SKM-1 (cell line): ENCODE data around the gene GSTP1.
A peak's percentile ranks its signal among the peaks of the same experiment; 100 is the strongest.
"Not testable (repeated sequence)": the region's sequence is repeated elsewhere in the genome, so short reads cannot be mapped to it uniquely, and the experiment has no call there.

Source experiments
- DNase-seq: peaks from one replicate; lab custom pipeline; 2025; ENCODE audit not compliant: unreplicated experiment; lab: John Stamatoyannopoulos, UW

The GSTP1 gene

DNA sequence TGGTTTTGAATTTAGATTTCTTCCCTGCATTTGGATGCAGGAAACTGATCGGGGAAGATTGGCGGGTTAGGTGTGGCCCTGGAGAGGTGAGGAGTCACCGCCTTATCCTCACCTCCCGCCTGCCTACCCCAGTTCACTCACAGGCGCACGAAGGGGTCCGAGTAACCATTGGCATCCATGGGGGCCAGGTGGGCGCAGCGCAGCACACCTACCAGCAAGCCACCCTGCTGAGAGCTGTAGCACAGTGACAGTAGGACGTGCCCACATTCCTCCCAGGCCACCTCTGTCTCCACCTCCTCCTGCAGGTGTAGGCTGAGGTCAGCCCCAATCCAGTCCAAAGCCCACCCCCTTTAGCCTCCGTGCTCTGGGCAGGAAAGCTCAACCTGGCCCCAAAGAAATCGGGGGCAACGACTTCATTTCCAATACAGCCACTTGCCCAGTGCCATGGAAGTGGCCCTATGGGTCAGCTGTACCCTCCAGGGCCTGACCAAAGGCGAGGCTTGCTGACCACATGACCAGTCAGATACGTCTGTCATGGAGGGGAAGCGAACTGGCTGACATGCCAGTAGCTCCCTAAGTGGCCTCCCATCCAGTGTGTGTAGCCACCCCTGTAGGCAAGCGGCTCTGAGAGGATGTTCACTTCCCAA lies 29.8 kb downstream of the GSTP1 start:
- no peak for DNase-seq

DNA sequence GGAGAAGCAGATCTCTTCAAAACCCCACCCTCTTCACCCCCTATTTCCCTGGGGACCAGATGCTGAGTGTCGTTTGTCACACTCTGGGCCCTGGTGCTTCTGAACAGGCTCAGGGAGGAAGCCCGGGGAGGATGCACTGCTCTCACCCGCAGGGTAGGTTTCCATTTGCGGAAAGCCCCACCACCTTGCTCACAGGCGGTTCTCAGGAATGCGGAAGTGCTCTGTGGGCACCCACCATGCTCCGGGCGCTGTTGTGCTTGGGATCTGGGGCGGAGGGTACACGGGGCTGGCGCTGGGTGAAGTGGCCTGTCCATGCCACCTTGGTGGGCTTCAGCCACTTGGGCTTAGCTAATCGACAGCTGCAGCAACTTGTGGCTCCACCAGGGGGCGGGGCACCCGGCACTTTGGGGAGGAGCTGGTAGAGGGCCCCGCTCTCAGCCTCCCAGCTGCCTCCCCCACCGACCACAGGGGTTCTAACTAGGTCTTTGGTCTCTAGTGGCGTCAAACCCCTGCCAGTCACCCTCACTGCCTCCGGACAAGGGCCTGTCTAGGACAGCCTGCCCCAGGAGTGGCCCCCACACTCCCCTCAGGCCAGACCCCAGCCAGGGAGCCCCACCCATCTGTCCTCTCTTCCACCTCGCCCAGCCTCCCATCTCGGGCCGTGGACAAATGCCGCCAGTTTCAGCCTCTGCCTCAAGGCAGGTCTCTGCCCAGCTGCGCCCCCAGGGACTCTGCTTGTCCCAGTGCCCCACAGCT lies 30.5 kb downstream of the GSTP1 start:
- DNase-seq: peak; percentile 50

DNA sequence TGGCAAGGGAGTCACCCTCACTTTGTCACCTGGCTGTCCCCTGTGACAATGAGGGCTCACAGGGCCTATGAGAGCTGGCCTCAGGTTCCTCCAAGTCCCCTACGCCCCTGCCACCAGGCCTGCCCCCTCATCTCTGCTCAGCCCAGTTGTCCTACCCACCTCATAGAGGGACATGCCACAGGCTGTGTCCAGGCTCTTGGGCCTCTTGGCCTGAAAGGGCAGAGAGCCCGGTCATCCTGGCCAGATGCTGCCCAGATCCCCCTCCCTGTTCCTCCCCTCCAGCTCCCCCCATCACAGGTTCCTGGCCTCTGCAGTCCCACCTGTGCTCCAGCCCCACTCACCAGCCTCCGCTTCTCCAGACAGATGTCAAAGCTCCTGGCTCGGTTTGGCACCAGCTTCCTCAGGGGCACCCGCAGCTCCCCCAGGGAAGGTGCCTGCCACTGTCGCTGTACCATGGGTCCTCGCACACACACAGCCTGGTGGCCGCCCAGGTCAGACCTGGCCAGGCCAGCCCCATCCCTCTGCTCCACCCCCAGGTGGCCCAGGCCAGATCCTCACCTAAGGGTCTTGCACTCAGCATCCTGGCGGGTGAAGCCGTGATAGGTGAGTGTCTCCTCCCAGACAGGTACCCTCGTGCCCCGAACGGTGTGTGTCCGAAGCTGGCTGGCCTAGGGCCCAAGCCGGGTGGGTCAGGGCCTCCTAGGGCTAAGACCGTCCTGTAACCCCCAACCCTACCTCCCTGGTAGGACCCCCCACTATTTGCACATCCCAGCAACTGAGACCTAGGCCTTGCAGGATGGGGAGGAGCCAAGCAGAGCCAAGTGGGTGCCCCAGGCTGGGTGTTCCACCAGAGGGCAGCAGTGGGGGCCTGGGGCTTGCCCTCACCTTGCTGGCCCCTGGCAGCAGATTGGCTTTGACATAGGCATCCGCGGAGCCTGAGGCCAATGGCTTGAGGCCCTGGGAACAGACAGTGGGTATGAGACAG lies 31.4 kb downstream of the GSTP1 start:
- DNase-seq: peak; percentile 58

DNA sequence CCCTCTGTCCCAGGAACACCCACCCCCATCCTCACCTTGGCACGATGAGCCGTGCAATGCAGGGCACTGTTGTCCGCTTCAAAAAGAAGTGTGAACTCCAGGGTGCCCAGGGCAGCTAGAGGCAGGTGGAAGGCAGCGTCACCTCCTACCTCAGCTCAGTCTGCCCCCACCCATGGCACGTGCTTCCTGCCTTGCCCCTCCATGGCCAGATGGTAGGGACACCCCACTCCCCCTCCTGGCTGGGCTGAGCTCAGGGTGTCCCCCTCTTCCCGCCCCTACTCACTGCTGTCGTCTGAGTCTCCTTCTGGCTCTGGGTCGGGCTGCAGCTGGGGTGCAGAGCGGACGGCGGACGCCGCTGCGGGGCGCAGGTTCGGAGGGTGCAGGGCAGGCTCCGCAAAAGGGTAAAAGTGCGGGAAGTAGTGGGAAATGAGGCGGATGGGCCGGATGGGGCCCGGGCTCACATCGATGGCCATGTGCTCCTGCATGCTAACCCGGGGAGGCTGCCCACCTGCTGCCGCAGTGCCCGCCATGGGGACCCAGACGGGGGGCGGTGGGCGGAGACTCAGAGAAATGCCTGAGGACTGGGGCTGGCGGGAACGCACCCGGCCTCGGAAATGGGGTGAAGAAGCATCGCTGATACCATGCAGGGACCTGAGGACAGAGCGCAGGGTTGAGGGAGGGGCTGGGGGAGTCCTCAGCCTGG lies 32.3 kb downstream of the GSTP1 start:
- DNase-seq: no peak

DNA sequence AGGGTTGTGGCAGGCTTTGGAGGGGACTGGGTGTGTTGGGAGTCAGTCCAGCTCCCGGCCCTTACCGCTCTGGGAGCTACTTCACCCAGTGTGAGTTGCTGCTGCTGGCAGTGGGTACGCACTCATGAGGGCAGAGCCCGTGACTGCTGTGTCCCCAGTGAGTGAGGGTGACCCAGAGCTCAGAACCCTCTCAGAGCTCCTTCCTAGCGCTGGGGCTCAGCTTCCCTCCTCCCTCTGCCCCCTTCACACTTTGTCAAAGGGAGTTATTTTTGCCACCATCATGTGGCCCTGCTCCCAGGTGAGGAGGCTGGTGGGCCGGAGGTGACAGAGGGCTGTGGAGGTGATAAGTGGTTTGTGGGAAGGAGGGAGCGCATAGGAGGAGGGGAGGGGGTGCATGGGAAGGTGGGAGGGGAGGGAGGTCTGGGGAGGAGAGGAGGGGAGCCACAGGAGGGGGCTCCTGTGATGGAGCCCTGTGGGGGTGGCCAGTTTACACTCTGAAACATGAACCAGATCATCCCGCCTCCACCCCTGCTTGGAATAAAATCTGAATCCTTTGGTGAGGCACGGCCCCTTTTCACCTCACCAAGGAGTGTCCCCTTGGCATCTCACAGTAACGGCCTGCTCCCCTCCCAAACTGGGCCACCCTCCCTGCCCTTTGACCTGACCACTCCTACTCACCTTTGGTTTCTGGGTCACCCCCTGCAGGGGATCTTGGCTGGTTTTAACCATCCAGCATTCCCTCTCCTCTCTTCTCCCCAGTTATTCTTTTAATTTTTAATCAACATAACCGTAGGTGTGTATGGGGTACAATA lies 33.0 kb downstream of the GSTP1 start:
- DNase-seq: no peak

DNA sequence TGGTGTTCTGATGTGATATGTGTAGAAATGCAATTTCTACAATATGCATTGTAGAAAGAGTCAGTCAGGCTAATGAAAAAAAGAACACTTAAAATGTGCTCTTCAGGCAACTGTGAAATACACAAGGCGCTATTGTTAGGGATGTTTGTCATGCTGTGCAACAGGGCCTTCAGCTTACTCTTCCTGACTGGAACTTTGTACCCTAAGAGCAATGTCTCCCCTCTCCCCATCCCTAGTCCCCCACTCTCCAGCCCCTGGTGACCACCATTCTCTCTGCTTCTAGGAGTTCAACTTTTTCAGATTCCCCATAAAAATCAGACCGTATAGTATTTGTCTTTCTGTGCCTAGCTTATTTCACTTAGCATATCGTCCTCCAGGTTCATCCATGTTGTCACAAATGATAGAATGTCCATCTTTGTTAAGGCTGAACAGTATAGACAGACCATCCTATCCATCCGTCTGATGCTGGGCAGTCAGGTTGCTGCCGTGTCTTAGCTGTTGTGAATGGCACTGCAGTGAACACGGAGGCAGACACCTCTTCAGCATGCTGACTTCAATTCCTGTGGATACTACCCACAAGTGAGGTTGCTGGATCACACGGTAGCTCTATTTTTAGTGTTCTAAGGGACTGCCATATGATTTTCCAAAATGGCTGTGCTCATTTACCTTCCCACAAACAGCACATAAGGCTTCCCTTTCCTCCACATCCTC lies 33.8 kb downstream of the GSTP1 start:
- no peak for DNase-seq

DNA sequence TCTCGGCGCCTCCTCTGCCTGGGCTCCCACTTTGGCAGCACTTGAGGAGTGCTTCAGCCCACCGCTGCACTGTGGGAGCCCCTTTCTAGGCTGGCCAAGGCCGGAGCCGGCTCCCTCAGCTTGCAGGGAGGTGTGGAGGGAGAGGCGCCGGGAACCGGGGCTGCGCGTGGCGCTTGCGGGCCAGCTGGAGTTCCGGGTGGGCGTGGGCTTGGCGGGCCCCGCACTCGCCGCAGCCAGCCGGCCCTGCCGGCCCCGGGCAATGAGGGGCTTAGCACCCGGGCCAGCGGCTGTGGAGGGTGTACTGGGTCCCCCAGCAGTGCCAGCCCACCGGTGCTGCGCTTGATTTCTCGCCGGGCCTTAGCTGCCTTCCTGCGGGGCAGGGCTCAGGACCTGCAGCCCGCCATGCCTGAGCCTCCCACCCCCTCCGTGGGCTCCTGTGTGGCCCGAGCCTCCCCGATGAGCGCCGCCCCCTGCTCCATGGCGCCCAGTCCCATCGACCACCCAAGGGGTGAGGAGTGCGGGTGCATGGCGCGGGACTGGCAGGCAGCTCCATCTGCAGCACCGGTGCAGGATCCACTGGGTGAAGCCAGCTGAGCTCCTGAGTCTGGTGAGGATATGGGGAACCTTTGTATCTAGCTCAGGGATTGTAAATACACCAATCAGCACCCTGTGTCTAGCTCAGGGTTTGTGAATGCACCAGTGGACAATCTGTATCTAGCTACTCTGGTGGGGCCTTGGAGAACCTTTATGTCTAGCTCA lies 35.5 kb downstream of the GSTP1 start:
- not testable (repeated sequence) for DNase-seq

DNA sequence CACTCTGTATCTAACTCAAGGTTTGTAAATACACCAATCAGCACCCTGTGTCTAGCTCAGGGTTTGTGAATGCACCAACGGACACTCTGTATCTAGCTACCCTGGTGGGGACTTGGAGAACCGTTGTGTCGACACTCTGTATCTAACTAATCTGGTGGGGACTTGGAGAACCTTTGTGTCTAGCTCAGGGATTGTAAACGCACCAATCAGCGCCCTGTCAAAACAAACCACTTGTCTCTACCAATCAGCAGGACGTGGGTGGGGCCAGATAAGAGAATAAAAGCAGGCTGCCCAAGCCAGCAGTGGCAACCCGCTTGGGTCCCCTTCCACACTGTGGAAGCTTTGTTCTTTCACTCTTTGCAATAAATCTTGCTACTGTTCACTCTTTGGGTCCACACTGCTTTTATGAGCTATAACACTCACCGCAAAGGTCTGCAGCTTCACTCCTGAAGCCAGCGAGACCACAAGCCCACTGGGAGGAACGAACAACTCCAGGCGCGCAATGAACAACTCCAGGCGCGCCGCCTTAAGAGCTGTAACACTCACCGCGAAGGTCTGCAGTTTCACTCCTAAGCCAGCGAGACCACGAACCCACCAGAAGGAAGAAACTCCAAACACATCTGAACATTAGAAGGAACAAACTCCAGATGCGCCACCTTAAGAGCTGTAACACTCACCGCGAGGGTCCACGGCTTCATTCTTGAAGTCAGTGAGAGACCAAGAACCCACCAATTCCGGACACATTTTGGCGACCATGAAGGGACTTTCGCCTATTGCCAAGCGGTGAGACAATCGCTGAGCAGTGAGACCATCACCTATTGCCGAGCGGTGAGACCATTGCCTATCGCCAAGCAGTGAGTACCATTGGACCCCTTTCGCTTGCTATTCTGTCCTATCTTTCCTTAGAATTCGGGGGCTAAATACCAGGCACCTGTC lies 36.3 kb downstream of the GSTP1 start:
- DNase-seq: not testable (repeated sequence)

DNA sequence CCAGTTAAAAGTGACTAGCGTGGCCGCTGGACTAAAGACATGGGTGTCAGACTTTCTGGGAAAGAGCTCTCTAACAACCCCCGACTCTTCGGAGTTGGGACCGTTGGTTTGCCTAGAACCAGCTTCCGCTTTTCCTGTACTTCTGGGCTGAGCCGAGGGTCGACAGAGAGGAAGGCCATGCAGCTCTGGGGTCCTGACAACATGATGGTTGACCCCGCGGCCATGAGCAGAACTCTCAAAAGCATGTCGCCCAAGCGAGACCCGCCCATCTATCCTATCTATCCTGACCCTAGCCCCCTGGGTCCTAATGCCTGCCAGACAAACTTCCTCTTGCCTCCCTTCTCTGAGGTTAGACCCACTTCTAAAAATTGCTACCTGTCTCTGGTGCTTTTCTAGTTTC lies 37.0 kb downstream of the GSTP1 start:
- not testable (repeated sequence) for DNase-seq

DNA sequence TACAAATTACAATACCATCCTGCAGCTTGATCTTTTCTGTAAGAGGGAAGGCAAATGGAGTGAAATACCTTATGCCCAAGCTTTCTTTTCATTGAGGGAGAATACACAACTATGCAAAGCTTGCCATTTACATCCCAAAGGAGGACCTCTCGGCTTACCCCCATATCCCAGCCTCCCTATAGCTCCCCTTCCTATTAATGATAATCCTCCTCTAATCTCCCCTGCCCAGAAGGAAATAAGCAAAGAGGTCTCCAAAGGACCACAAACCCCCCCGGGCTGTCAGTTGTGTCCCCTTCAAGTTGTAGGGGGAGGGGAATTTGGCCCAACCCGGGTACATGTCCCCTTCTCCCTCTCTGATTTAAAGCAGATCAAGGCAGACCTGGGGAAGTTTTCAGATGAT lies 38.3 kb downstream of the GSTP1 start:
- not testable (repeated sequence) for DNase-seq

DNA sequence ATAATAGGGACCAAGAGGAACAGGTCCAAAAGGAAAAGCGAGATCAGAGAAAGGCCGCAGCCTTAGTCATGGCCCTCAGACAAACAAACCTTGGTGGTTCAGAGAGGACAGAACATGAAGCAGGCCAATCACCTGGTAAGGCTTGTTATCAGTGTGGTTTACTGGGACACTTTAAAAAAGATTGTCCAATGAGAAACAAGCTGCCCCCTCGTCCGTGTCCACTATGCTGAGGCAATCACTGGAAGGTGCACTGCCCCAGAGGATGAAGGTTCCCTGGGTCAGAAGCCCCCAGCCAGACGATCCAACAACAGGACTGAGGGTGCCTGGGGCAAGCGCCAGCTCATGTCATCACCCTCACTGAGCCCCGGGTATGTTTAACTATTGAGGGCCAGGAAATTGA lies 39.3 kb downstream of the GSTP1 start:
- not testable (repeated sequence) for DNase-seq

DNA sequence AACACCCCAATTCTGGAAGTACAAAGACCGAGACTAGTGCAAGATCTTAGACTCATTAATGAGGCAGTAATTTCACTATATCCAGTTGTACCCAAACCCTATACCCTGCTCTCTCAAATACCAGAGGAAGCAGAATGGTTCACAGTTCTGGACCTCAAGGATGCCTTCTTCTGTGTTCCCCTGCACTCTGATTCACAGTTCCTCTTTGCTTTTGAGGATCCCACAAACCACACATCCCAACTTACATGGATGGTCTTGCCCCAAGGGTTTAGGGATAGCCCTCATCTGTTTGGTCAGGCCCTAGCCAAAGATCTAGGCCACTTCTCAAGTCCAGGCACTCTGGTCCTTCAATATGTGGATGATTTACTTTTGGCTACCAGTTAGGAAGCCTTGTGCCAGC lies 40.2 kb downstream of the GSTP1 start:
- DNase-seq: not testable (repeated sequence)

DNA sequence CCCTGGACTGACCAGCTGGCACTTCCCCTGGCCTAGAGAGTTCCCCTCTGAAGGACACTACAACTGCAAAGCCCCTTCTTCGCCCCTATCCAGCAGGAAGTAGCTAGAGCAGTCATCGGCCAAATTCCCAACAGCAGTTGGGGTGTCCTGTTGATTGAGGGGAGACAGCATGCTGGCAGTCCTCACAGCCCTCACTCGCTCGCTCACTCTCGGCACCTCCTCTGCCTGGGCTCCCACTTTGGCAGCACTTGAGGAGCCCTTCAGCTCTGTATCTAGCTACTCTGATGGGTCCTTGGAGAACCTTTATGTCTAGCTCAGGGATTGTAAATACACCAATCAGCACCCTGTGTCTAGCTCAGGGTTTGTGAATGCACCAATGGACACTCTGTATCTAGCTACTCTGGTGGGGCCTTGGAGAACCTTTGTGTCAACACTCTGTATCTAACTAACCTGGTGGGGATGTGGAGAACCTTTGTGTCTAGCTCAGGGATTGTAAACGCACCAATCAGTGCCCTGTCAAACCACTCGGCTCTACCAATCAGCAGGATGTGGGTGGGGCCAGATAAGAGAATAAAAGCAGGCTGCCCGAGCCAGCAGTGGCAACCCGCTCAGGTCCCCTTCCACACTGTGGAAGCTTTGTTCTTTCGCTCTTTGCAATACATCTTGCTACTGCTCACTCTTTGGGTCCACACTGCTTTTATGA lies 42.7 kb downstream of the GSTP1 start:
- not testable (repeated sequence) for DNase-seq

DNA sequence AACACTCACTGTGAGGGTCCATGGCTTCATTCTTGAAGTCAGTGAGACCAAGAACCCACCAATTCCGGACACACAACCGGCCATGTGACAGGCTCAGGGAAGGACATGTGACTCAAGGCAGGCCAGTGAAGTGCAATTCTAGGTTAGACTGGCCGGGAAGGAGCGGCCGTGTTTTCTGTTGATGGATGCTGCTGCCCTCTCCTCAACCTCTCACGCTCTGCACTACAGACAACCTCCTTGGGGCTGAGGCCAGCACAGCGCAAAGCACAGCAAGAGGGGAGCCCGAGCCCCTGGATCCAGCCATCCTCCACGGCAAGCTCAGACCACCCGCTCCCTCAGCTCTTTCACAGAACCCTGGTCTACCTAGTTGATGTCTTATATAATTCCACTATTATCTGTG lies 43.4 kb downstream of the GSTP1 start:
- DNase-seq: no peak

DNA sequence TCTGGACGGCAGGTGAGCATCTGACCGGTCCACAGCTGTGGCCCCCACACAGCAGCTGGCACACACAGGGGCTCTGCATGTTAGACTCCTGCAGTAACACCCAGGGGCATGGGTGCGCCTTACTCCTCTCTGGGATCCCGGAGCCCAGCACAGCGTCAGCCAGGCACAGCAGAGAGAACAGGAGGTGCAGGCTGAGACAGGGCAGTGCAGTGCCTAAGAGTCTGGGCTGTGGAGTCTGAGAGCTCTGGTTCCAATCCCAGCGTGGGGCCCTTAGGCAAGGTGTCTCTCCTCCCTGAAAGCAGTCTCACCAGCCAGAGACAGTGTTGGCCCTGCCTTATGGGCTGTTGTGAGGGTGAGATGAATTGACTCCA lies 43.8 kb downstream of the GSTP1 start:
- no peak for DNase-seq

DNA sequence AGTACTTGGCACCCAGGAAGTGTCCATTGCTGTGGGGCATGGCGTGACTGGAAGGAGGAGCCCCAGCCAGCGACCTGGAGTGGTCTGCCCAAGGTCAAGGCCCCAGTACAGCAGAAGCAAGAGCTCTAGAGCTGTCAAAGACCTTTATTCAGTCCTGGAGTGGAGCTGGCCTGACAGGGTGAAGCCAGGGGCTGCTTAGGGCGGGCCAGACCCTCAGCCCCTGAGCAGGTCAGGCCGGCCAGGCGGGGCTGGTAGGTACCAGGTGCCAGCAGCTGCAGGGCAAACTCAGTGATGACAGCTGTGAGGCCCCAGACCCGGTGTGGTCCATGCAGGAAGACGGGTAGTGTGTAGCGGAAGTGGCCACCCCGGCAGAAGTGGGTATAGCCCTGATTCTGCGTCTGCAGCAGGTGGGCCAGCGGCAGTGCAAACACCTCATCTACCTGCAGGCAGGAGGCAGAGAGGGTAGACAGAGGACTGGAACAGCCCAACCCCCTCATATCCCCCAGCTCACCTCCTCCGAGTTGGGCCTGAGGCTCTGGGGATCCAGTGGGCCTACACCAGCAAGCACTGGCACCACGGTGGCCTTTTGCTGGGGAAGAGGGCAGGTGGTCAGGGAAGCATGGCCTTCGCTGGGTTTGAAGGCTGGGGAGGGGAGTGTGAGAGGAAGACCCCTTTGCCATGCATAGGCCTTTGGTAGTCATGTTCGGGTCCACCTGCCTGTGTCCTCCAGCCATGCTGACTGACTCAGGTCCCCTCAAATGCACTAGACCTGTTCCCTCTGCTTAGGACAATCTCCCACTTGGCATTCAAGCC lies 44.4 kb downstream of the GSTP1 start:
- DNase-seq: no peak
